Measurements from ENCODE around the gene EVL.

GRCh38 chr14:100054316-100055075, 10.7 kb upstream of the EVL start:
- no peak for TF ChIP-seq CTCF (IDR thresholded peaks at IDR 0.05)
- no peak for TF ChIP-seq POLR2A (IDR thresholded peaks at IDR 0.05)
